Body of pancreas (tissue), 4 donors: ENCODE measurements around the gene NLRP1. TPM values are rescaled to one million over a fixed set of nuclear protein-coding genes. Genes with fewer than 3 reads are reported as not detected.
"Not testable (repeated sequence)": the region's sequence is repeated elsewhere in the genome, so short reads cannot be mapped to it uniquely, and the experiment has no call there.

Experiments used
- ATAC-seq: fragments of 150-250 bp; one replicate; pipeline ENCODE4 v1.9.1; 2016
- DNase-seq, 4 donors: peaks; one replicate each; pipeline ENCODE4 v3.0.0-alpha.2; 2019
- H3K27ac ChIP-seq, 4 donors: fragments of 200-600 bp; sonication (generic); 1 replicate in 3 of 4; 2 replicates in 1 of 4; pipeline versions ENCODE4 v1.5.1 to v1.6.1; 2016 to 2019; ENCODE audit warnings: mild to moderate bottlenecking in 1 of 4, mixed read lengths in 1 of 4, moderate library complexity in 1 of 4
- H3K27me3 ChIP-seq, 2 donors: fragments of 200-600 bp; sonication (generic); one replicate each; pipeline ENCODE4 v1.6.0; 2016; ENCODE audit warnings: mild to moderate bottlenecking in 1 of 2
- H3K36me3 ChIP-seq, 2 donors: fragments of 200-600 bp; sonication (generic); replicated peaks in 1 of 2; 2 replicates each; pipeline ENCODE4 v1.5.1; 2016; ENCODE audit warnings: low read depth in 2 of 2; ENCODE audit not compliant: insufficient read depth in 1 of 2
- H3K4me1 ChIP-seq: fragments of 200-600 bp; sonication (generic); one replicate; pipeline ENCODE4 v1.6.0; 2016
- H3K4me3 ChIP-seq, 2 donors: fragments of 200-600 bp; sonication (generic); 1 replicate in 1 of 2; 2 replicates in 1 of 2; pipeline ENCODE4 v1.5.1; 2016 to 2019
- H3K9me3 ChIP-seq, 3 donors: fragments of 200-600 bp; sonication (generic); 1 replicate in 2 of 3; 2 replicates in 1 of 3; pipeline ENCODE4 v1.5.1; 2016
- POLR2A ChIP-seq, 3 donors: fragments of 450-650 bp; IDR thresholded peaks; one replicate each; pipeline ENCODE4 v1.6.1; 2016; ENCODE audit warnings: antibody characterized with exemption in 3 of 3, mild to moderate bottlenecking in 2 of 3
- WGBS, 2 donors: methylation state at CpG; one replicate each; pipeline ENCODE4 v1.1.5; 2017; 5-methylcytosine and 5-hydroxymethylcytosine counted together
- intact Hi-C: fragments of 100-400 bp; cut with DNase I; formaldehyde crosslinking; loops from one replicate; pipeline ENCODE4 v1.15.1; 2023
- total RNA-seq, 2 donors: library from RNA; depleted of rRNA; stranded (reverse); fragments of >200 nt; gene quantifications; one replicate each; pipeline ENCODE4 v1.1.0, GENCODE V29; 2016
- TF ChIP-seq, protein P1 (sequence below), 7 experiments: fragments of 450-650 bp in 4 of 7; fragments of 200-600 bp in 3 of 7; sonication (generic) in 3 of 7; IDR thresholded peaks; one replicate each; pipeline ENCODE4 v1.5.1; 2016 to 2019; ENCODE audit warnings: antibody characterized with exemption in 7 of 7

NLRP1 gene
- total RNA-seq, 2 donors from 2014 or later = 8.9 to 14.3 TPM

DNA sequence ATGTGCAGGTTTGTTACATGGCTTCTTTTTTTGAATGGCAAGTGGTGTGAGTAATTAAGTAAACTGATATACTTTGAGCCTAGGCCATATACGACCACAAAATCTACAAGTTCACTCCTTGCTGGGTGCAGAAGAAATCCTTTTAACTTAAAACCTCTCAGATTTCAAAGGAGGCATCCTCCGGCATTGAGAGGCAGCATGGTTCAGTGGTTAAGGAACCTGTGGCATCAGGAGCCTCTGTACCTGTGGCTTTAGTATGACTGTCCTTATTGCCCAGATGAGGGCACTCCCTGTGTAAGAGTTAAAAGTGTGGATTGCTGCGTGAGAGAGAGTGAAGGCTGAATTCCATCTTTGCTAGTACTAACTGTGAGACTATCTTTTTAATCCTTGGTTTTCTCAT lies 3.3 kb downstream of the NLRP1 start:
- no peaks in the 10 kb centered on the region for H3K4me1 ChIP-seq
- no peaks in the 10 kb centered on the region for H3K27me3 ChIP-seq
- H3K4me3 ChIP-seq = no peak overlapping the region
- no peaks in the 10 kb centered on the region for H3K9me3 ChIP-seq
- H3K36me3 ChIP-seq = no peaks in the 10 kb centered on the region
- WGBS, 2 donors = 34 to 39% methylated on average over 3 of the region's 3 CpGs
- ATAC-seq (no peak), DNase-seq (no peak)
- intact Hi-C loops = no loop called here
- TF ChIP-seq, protein P1, sequence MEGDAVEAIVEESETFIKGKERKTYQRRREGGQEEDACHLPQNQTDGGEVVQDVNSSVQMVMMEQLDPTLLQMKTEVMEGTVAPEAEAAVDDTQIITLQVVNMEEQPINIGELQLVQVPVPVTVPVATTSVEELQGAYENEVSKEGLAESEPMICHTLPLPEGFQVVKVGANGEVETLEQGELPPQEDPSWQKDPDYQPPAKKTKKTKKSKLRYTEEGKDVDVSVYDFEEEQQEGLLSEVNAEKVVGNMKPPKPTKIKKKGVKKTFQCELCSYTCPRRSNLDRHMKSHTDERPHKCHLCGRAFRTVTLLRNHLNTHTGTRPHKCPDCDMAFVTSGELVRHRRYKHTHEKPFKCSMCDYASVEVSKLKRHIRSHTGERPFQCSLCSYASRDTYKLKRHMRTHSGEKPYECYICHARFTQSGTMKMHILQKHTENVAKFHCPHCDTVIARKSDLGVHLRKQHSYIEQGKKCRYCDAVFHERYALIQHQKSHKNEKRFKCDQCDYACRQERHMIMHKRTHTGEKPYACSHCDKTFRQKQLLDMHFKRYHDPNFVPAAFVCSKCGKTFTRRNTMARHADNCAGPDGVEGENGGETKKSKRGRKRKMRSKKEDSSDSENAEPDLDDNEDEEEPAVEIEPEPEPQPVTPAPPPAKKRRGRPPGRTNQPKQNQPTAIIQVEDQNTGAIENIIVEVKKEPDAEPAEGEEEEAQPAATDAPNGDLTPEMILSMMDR (IDR thresholded peaks at IDR 0.05) = no peak
- TF ChIP-seq POLR2A (IDR thresholded peaks at IDR 0.05) = no peak
- no peak overlapping the region for H3K27ac ChIP-seq

DNA sequence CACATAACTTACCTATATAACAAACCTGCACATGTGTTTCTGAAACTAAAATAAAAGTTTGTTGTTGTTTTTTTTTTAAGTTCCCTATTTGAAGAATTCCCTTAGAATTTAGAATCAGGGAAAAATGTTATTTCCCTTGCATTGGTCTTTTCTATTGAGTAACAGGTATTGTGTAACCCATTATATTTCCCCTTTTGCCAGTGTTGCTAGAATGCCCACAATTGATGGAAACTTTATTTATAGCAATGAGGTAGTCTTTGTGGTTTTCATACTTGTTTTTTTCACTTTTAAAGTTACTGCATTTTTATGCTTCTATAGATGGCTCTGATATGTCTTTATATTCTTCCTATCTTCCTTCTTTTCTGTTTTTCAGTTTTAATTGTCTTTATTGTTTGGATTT lies 3.9 kb downstream of the NLRP1 start:
- no peaks in the 10 kb centered on the region for H3K9me3 ChIP-seq
- DNase-seq = no peak
- H3K4me3 ChIP-seq = no peak overlapping the region
- H3K27ac ChIP-seq = no peak overlapping the region
- intact Hi-C loops = no loop called here
- H3K27me3 ChIP-seq = no peaks in the 10 kb centered on the region
- no peak for ATAC-seq
- TF ChIP-seq, protein P1 (IDR thresholded peaks at IDR 0.05) = no peak
- no peak for TF ChIP-seq POLR2A (IDR thresholded peaks at IDR 0.05)
- H3K4me1 ChIP-seq = no peaks in the 10 kb centered on the region
- H3K36me3 ChIP-seq = no peaks in the 10 kb centered on the region

DNA sequence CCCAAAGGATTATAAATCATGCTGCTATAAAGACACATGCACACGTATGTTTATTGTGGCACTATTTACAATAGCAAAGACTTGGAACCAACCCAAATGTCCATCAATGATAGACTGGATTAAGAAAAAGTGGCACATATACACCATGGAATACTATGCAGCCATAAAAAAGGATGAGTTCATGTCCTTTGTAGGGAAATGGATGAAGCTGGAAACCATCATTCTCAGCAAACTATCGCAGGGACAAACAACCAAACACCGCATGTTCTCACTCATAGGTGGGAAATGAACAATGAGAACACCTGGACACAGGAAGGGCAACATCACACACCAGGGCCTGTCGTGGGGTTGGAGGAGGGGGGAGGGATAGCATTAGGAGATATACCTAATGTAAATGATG lies 5.5 kb downstream of the NLRP1 start:
- H3K4me1 ChIP-seq, ATAC-seq, intact Hi-C loops, H3K36me3 ChIP-seq, DNase-seq, H3K9me3 ChIP-seq, H3K4me3 ChIP-seq, H3K27me3 ChIP-seq, H3K27ac ChIP-seq: not testable (repeated sequence)
- WGBS, 2 donors = 74 to 75% methylated on average over 4 of the region's 4 CpGs

DNA sequence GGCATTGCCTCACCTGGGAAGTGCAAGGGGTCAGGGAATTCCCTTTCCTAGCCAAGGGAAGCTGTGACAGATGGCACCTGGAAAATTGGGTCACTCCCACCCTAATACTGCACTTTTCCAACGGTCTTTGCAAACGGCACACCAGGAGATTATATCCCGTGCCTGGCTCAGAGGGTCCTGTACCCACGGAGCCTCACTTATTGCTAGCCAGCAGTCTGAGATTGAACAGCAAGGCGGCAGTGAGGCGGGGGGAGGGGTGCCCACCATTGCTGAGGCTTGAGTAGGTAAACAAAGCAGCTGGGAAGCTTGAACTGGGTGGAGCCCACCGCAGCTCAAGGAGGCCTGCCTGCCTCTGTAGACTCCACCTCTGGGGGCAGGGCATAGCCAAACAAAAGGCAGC lies 11.3 kb downstream of the NLRP1 start:
- WGBS, 2 donors = 71 to 75% methylated on average over 5 to 7 of the region's 7 CpGs
- H3K27ac ChIP-seq, DNase-seq, H3K36me3 ChIP-seq, H3K4me3 ChIP-seq, H3K27me3 ChIP-seq, H3K9me3 ChIP-seq, intact Hi-C loops, ATAC-seq, H3K4me1 ChIP-seq: not testable (repeated sequence)

DNA sequence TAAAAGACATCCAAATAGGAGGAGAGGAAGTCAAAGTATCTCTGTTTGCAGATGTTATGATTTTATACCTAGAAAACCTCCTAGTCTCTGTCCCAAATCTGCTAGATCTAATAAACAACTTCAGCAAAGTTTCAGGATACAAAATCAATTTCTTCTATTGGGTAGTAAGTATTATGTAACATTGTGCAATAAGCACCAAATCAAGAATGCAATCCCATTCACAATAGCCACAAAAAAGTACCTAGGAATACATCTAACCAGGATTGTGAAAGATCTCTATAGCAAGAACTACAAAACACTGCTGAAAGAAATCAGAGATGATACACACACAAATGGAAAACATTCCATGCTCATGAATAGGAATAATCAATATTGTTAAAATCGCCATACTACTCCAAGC lies 13.0 kb downstream of the NLRP1 start:
- H3K9me3 ChIP-seq = peaks cover 0 to 8% (median 0%) of the 10 kb centered on the region in 3 donors
- H3K36me3 ChIP-seq = no peaks in the 10 kb centered on the region
- H3K27me3 ChIP-seq = no peaks in the 10 kb centered on the region
- ATAC-seq = no peak
- no peaks in the 10 kb centered on the region for H3K4me1 ChIP-seq
- 52 to 55% methylated on average over 1 of the region's 1 CpG for WGBS, 2 donors
- intact Hi-C loops = no loop called here
- no peak overlapping the region for H3K27ac ChIP-seq
- no peak overlapping the region for H3K4me3 ChIP-seq
- TF ChIP-seq, protein P1 (IDR thresholded peaks at IDR 0.05) = no peak
- no peak for TF ChIP-seq POLR2A (IDR thresholded peaks at IDR 0.05)
- DNase-seq = no peak

DNA sequence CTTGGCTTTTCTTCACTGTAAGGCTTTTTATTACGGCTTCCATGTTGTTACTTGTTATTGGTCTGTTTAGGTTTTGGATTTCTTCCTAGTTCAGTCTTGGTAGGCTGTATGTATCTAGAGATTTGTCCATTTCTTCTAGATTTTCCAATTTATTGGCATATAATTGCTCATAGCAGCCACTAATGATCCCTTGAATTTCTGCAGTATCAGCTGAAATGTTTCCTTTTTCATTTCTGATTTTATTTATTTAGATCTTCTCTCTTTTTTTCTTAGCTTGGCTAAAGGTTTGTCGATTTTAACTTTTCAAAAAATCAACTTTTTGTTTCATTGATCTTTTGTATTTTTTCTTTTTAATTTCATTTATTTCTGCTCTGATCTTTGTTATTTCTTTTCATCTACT lies 18.5 kb downstream of the NLRP1 start:
- no peak overlapping the region for H3K27ac ChIP-seq
- intact Hi-C loops = no loop called here
- no peak overlapping the region for H3K4me3 ChIP-seq
- H3K36me3 ChIP-seq = no peaks in the 10 kb centered on the region
- DNase-seq (no peak), ATAC-seq (no peak)
- H3K4me1 ChIP-seq = no peaks in the 10 kb centered on the region
- TF ChIP-seq POLR2A (IDR thresholded peaks at IDR 0.05) = no peak
- TF ChIP-seq, protein P1 (IDR thresholded peaks at IDR 0.05) = no peak
- no peaks in the 10 kb centered on the region for H3K27me3 ChIP-seq
- no peaks in the 10 kb centered on the region for H3K9me3 ChIP-seq
- WGBS, 2 donors = 60 to 81% methylated on average over 2 of the region's 2 CpGs
